DOHH2 (cell line): ENCODE measurements around the gene TPD52L2.

Experiments
- H3F3A ChIP-seq: fragments of 200-600 bp; sonication (generic), shearing (Covaris generic); 2 replicates; pipeline ENCODE4 v1.6.0; 2016; ENCODE audit warnings: antibody characterized with exemption, mild to moderate bottlenecking; ENCODE audit not compliant: control insufficient read depth, insufficient read depth
- H3K27ac ChIP-seq: fragments of 200-600 bp; sonication (generic); 2 replicates; pipeline ENCODE4 v1.5.1; 2014; ENCODE audit warnings: low read depth, mild to moderate bottlenecking, low read length, moderate library complexity
- H3K27me3 ChIP-seq: fragments of 200-600 bp; sonication (generic); 2 replicates; pipeline ENCODE4 v1.6.1; 2014; ENCODE audit warnings: mild to moderate bottlenecking, low read length, mixed read lengths; ENCODE audit not compliant: control insufficient read depth
- H3K36me3 ChIP-seq: fragments of 200-600 bp; sonication (generic); 2 replicates; pipeline ENCODE4 v1.6.1; 2014; ENCODE audit warnings: mild to moderate bottlenecking, low read length, moderate library complexity, mixed read lengths; ENCODE audit not compliant: control insufficient read depth
- H3K4me1 ChIP-seq: fragments of 200-600 bp; sonication (generic); 2 replicates; pipeline ENCODE4 v1.6.1; 2014; ENCODE audit warnings: mild to moderate bottlenecking, low read length, mixed read lengths; ENCODE audit not compliant: control insufficient read depth
- H3K4me2 ChIP-seq: fragments of 200-600 bp; sonication (generic); 2 replicates; pipeline ENCODE4 v1.6.0; 2014; ENCODE audit warnings: mild to moderate bottlenecking, low read length, moderate library complexity
- H3K4me3 ChIP-seq: fragments of 200-600 bp; sonication (generic); 2 replicates; pipeline ENCODE4 v1.5.1; 2014; ENCODE audit warnings: mild to moderate bottlenecking, low read length, mixed read lengths
- H3K79me2 ChIP-seq: fragments of 200-600 bp; sonication (generic); 2 replicates; pipeline ENCODE4 v1.6.1; 2014; ENCODE audit warnings: mild to moderate bottlenecking, low read length, mixed read lengths; ENCODE audit not compliant: control insufficient read depth
- H3K9me2 ChIP-seq: fragments of 200-600 bp; sonication (generic); replicated peaks from 2 replicates; pipeline ENCODE4 v1.6.1; 2014; ENCODE audit warnings: mild to moderate bottlenecking, low read length, mixed read lengths; ENCODE audit not compliant: control insufficient read depth
- H3K9me3 ChIP-seq: fragments of 200-600 bp; sonication (generic); 2 replicates; pipeline ENCODE4 v1.6.1; 2014; ENCODE audit warnings: antibody characterized with exemption, low read length, mixed read lengths; ENCODE audit not compliant: control insufficient read depth, insufficient read depth
- H4K20me1 ChIP-seq: fragments of 200-600 bp; sonication (generic); 2 replicates; pipeline ENCODE4 v1.6.0; 2014; ENCODE audit warnings: low read depth, mild to moderate bottlenecking, antibody characterized with exemption, low read length, moderate library complexity; ENCODE audit not compliant: control insufficient read depth, insufficient read depth
- EZH2phosphoT487 ChIP-seq: fragments of 200-600 bp; sonication (generic); IDR thresholded peaks from 2 replicates; pipeline ENCODE4 v1.6.1; 2017; ENCODE audit warnings: borderline replicate concordance, mild to moderate bottlenecking, antibody characterized with exemption, low read length, moderate library complexity, mixed read lengths
- TF ChIP-seq, protein P1 (sequence below): fragments of 200-600 bp; sonication (generic); IDR thresholded peaks from one replicate; pipeline ENCODE4 v1.5.1; 2014; ENCODE audit warnings: antibody characterized with exemption, mild to moderate bottlenecking, low read depth, low read length; ENCODE audit not compliant: poor library complexity, severe bottlenecking

The TPD52L2 gene

DNA sequence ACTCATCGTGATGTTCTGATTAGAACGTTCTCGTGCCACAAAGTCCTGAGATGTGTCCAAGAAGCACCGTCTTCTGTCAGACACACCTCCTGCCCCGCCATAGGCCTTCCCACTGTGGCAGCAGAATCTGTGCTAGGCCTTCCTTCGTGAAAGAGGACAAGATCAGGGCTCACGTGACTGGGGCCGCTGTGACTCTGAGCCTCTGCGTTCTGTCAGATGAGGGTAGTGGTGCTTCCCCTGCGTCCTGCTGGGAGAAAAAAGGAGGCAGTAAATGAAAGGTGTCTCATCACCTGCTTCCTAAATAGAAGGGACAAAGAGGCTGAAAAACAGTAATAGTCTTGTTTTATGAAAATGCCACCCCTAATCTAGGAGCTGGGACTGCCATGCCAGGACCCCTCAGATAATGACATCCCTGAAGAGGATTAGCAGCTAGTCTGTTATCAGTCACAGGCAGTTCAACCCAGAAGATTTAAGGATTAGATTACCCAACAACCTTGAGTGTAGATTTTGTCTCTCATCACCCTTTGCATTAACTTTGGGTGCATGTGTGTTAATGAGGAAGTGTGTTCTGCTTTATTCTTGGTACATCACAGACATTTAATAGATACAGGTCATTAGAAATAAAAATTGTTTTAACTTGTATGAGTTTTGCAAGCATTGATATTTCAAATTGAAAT is 34.0 kb downstream of the TPD52L2 start:
- Histone ChIP-seq H3K4me1 (peaks cover 28% of the 10 kb centered on the region), H3K36me3 (peaks cover 27% of the 10 kb centered on the region), H3K9me2 (no peaks in the 10 kb centered on the region), H3K27me3 (no peaks in the 10 kb centered on the region), H3K79me2 (peaks cover 83% of the 10 kb centered on the region), H3K9me3 (no peaks in the 10 kb centered on the region), H4K20me1 (peaks cover 31% of the 10 kb centered on the region), H3K4me3 (no peak overlapping the region), H3F3A (peaks cover 7% of the 10 kb centered on the region), H3K27ac (no peak overlapping the region), H3K4me2 (no peak overlapping the region)
- TF ChIP-seq EZH2phosphoT487, result no peak
- TF ChIP-seq, protein P1, sequence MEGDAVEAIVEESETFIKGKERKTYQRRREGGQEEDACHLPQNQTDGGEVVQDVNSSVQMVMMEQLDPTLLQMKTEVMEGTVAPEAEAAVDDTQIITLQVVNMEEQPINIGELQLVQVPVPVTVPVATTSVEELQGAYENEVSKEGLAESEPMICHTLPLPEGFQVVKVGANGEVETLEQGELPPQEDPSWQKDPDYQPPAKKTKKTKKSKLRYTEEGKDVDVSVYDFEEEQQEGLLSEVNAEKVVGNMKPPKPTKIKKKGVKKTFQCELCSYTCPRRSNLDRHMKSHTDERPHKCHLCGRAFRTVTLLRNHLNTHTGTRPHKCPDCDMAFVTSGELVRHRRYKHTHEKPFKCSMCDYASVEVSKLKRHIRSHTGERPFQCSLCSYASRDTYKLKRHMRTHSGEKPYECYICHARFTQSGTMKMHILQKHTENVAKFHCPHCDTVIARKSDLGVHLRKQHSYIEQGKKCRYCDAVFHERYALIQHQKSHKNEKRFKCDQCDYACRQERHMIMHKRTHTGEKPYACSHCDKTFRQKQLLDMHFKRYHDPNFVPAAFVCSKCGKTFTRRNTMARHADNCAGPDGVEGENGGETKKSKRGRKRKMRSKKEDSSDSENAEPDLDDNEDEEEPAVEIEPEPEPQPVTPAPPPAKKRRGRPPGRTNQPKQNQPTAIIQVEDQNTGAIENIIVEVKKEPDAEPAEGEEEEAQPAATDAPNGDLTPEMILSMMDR, result no peak

DNA sequence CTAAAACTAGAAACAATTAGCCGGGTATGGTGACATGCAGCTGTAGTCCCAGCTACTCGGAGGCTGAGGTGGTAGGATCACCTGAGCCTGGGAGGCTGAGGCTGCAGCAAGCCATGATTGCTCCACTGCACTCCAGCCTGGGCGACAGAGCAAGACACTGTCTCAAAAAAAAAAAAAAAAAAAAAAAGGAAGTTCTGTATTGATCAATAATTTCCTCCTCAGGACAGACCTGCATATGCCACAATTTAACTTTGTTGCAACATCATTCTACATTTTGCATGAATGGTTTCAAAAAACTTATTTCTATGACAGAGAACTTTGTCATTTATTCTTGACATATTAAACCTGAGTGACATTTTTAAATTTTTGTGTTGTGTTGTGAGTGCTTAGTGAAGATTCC is 35.3 kb downstream of the TPD52L2 start:
- H3K27me3 ChIP-seq, result no peaks in the 10 kb centered on the region
- H3K79me2 ChIP-seq, result peaks cover 97% of the 10 kb centered on the region
- H3K27ac ChIP-seq, result no peak overlapping the region
- H3K4me1 ChIP-seq, result peaks cover 28% of the 10 kb centered on the region
- peaks cover 7% of the 10 kb centered on the region for H3F3A ChIP-seq
- H3K4me2 ChIP-seq, result no peak overlapping the region
- TF ChIP-seq, protein P1, result no peak
- no peak for TF ChIP-seq EZH2phosphoT487
- H3K9me3 ChIP-seq, result no peaks in the 10 kb centered on the region
- no peaks in the 10 kb centered on the region for H3K9me2 ChIP-seq
- H3K4me3 ChIP-seq, result no peak overlapping the region
- H4K20me1 ChIP-seq, result peaks cover 34% of the 10 kb centered on the region
- peaks cover 27% of the 10 kb centered on the region for H3K36me3 ChIP-seq

DNA sequence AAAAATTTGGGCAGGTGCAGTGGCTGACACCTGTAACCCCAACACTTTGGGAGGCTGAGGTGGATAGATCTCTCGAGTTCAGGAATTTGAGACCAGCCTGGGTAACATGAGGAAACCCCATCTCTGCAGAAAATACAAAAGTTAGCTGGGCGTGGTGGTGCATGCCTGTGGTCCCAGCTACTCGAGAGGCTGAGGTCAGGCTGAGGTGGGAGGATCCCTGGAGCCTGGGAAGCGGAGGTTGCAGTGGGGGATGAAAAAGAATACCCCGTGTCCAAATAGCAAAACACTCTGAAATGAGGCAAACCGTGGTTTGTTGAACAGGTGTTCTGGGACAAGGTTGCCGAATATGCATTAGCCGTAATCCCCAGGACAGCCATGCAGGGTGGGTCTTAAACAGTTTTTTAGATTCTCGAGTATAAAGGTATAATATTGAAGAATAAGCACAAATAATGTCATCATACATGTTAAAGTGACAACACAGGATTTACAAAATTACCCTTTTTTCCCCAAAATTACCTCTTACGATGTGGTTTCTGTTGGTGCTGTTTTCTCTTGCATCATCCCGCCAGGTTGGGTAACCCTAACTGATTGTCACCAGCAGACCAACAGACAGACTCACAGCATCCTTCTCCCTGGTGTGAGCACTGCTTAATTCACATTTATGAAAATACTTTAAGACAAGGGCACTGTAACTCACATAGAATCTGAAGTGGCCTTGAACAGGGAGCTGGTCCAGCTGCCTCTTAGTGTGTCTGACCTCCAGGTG is 38.9 kb downstream of the TPD52L2 start:
- Histone ChIP-seq H3K9me2 (no peaks in the 10 kb centered on the region), H3F3A (no peaks in the 10 kb centered on the region), H3K4me2 (no peak overlapping the region), H4K20me1 (peaks cover 18% of the 10 kb centered on the region), H3K9me3 (no peaks in the 10 kb centered on the region), H3K79me2 (peaks cover 95% of the 10 kb centered on the region), H3K4me3 (no peak overlapping the region), H3K27ac (no peak overlapping the region), H3K36me3 (peaks cover 8% of the 10 kb centered on the region; the same call in 1 of the 2 replicates), H3K4me1 (peaks cover 11% of the 10 kb centered on the region), H3K27me3 (no peaks in the 10 kb centered on the region)
- TF ChIP-seq, protein P1, result no peak
- TF ChIP-seq EZH2phosphoT487, result no peak
